Measurements from ENCODE around the gene ATP10A. TPM values are rescaled to one million over a fixed set of nuclear protein-coding genes. Genes with fewer than 3 reads are reported as not detected.

Gene ATP10A
- total RNA-seq, 1 donor from 2014 or later = 0.22 TPM

GRCh38 chr15:25812073-25812472, 51.1 kb downstream of the ATP10A start:
- Mint-ChIP-seq H3K27me3 (ENCODE audit: low read depth) (peaks cover 18% of the 10 kb centered on the region), H3K27ac (no peak overlapping the region)

DNA sequence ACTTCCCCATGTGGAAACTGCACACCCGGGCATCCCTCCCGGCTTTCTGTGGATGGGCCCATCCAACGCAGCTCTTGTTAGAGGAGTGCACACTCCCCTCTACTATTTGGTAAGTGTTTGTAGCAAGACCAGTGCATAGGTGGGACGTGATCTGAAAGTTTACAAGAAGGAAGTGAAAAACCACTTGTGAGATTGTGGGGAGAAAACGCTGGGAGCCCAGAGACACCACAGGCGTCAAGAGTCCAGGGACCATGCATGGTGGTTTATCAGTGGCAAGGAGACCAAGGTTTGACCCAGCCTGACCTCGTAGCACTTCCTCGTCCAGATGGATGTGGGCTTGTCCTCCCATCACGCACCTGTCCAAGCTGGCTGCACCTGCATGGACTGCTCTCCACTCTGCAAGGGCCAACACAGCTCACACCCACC, 51.6 kb downstream of the ATP10A start:
- Mint-ChIP-seq H3K36me3 (no peaks in the 10 kb centered on the region), H3K9me3 (no peaks in the 10 kb centered on the region), H3K4me3 (no peak overlapping the region), H3K27ac (no peak overlapping the region), H3K27me3 (ENCODE audit: low read depth) (peaks cover 21% of the 10 kb centered on the region), H3K4me1 (peaks cover 6% of the 10 kb centered on the region)
- DNase-seq (ENCODE audit: low spot score in 2 of 2, unreplicated experiment in 2 of 2) = no peak
- TF ChIP-seq, protein P1, sequence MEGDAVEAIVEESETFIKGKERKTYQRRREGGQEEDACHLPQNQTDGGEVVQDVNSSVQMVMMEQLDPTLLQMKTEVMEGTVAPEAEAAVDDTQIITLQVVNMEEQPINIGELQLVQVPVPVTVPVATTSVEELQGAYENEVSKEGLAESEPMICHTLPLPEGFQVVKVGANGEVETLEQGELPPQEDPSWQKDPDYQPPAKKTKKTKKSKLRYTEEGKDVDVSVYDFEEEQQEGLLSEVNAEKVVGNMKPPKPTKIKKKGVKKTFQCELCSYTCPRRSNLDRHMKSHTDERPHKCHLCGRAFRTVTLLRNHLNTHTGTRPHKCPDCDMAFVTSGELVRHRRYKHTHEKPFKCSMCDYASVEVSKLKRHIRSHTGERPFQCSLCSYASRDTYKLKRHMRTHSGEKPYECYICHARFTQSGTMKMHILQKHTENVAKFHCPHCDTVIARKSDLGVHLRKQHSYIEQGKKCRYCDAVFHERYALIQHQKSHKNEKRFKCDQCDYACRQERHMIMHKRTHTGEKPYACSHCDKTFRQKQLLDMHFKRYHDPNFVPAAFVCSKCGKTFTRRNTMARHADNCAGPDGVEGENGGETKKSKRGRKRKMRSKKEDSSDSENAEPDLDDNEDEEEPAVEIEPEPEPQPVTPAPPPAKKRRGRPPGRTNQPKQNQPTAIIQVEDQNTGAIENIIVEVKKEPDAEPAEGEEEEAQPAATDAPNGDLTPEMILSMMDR (IDR thresholded peaks at IDR 0.05; ENCODE audit: unreplicated experiment) = no peak

More at GRCh38 chr15:25812073-25812472, 51.1 kb downstream of the ATP10A start:
- Mint-ChIP-seq H3K9me3 (no peaks in the 10 kb centered on the region), H3K4me3 (no peak overlapping the region), H3K36me3 (no peaks in the 10 kb centered on the region), H3K4me1 (peaks cover 6% of the 10 kb centered on the region)
- TF ChIP-seq, protein P1 (IDR thresholded peaks at IDR 0.05; ENCODE audit: unreplicated experiment) = no peak
- DNase-seq (ENCODE audit: low spot score in 2 of 2, unreplicated experiment in 2 of 2) = no peak

DNA sequence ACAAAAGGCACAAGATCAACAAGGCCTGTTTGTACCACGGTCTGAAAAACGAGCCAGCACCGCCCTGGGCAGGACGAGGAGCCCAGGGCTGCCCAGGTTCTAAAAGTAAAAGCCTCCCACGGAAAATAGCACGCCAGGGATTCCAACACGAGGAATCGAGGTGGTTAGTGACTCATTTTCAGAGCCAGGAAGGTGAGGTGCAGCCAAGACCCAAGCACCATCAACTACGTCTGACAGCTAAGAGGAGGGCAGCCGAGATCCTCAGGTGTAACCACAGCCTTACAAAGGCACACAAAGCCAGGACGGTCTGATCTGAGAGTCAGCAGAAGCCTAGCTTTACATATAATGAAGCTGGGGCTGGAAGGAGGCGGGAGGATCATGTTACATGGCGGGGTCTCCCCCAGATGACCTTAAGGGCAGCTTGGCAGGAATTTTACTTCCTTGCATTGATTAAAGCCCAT, 52.5 kb downstream of the ATP10A start:
- peaks cover 21% of the 10 kb centered on the region for H3K27me3 Mint-ChIP-seq (ENCODE audit: low read depth)
- TF ChIP-seq, protein P1 (IDR thresholded peaks at IDR 0.05; ENCODE audit: unreplicated experiment) = no peak
- H3K27ac Mint-ChIP-seq = no peak overlapping the region

GRCh38 chr15:25810154-25810553, 53.0 kb downstream of the ATP10A start:
- no peak overlapping the region for H3K4me3 Mint-ChIP-seq
- no peak overlapping the region for H3K27ac Mint-ChIP-seq
- DNase-seq (ENCODE audit: low spot score in 2 of 2, unreplicated experiment in 2 of 2) = no peak
- H3K27me3 Mint-ChIP-seq (ENCODE audit: low read depth) = peaks cover 19% of the 10 kb centered on the region
- H3K4me1 Mint-ChIP-seq = peaks cover 6% of the 10 kb centered on the region
- H3K36me3 Mint-ChIP-seq = no peaks in the 10 kb centered on the region
- TF ChIP-seq, protein P1 (IDR thresholded peaks at IDR 0.05; ENCODE audit: unreplicated experiment) = no peak
- no peaks in the 10 kb centered on the region for H3K9me3 Mint-ChIP-seq

More for the DNA sequence above, 52.5 kb downstream of the ATP10A start:
- H3K4me3 Mint-ChIP-seq = no peak overlapping the region
- H3K36me3 Mint-ChIP-seq = no peaks in the 10 kb centered on the region
- H3K4me1 Mint-ChIP-seq = peaks cover 6% of the 10 kb centered on the region
- H3K9me3 Mint-ChIP-seq = no peaks in the 10 kb centered on the region
- DNase-seq (ENCODE audit: low spot score in 2 of 2, unreplicated experiment in 2 of 2) = no peak

- no peak for DNase-seq (ENCODE audit: low spot score in 2 of 2, unreplicated experiment in 2 of 2)
- H3K27ac Mint-ChIP-seq = no peak overlapping the region
- H3K36me3 Mint-ChIP-seq = no peaks in the 10 kb centered on the region
- H3K27me3 Mint-ChIP-seq (ENCODE audit: low read depth) = peaks cover 2% of the 10 kb centered on the region
- H3K9me3 Mint-ChIP-seq = no peaks in the 10 kb centered on the region
- no peak overlapping the region for H3K4me3 Mint-ChIP-seq
- peaks cover 6% of the 10 kb centered on the region for H3K4me1 Mint-ChIP-seq
- TF ChIP-seq, protein P1 (IDR thresholded peaks at IDR 0.05; ENCODE audit: unreplicated experiment) = no peak
Observed at GRCh38 chr15:25807063-25807462, 56.1 kb downstream of the ATP10A start.

- no peaks in the 10 kb centered on the region for H3K9me3 Mint-ChIP-seq
- TF ChIP-seq, protein P1 (IDR thresholded peaks at IDR 0.05; ENCODE audit: unreplicated experiment) = no peak
- H3K36me3 Mint-ChIP-seq = no peaks in the 10 kb centered on the region
- DNase-seq (ENCODE audit: low spot score in 2 of 2, unreplicated experiment in 2 of 2) = no peak
- H3K4me1 Mint-ChIP-seq = peaks cover 4% of the 10 kb centered on the region
- no peak overlapping the region for H3K4me3 Mint-ChIP-seq
- peaks cover 6% of the 10 kb centered on the region for H3K27me3 Mint-ChIP-seq (ENCODE audit: low read depth)
- H3K27ac Mint-ChIP-seq = no peak overlapping the region
Observed at GRCh38 chr15:25805031-25805430, 58.1 kb downstream of the ATP10A start.

Measured in mesothelial cell of epicardium (in vitro differentiated cells).